Activated naive CD8-positive, alpha-beta T cell treated with anti-CD3 and anti-CD28 coated beads, Interleukin-2, amount 50 U/mL, for 24 hours (primary cell): ENCODE measurements around the gene ARNT2.
A peak's percentile ranks its signal among the peaks of the same experiment; 100 is the strongest.

Source experiments
- ATAC-seq: fragments of 150-1000 bp; cut with Tn5 transposase; one replicate; pipeline ENCODE4 v1.10.0; 2021
- DNase-seq: peaks from one replicate; pipeline ENCODE4 v3.0.0; 2021
- H3K27ac Mint-ChIP-seq: one replicate; pipeline ENCODE4 v1.8.0; 2021; ENCODE audit warnings: mild to moderate bottlenecking, mixed read lengths
- H3K27me3 Mint-ChIP-seq: one replicate; pipeline ENCODE4 v1.8.0; 2021; ENCODE audit warnings: mixed read lengths
- H3K36me3 Mint-ChIP-seq: one replicate; pipeline ENCODE4 v1.8.0; 2021; ENCODE audit warnings: low read depth, mixed read lengths
- H3K4me1 Mint-ChIP-seq: one replicate; pipeline ENCODE4 v1.8.0; 2021; ENCODE audit warnings: mixed read lengths
- H3K4me3 Mint-ChIP-seq: one replicate; pipeline ENCODE4 v1.8.0; 2021; ENCODE audit warnings: mild to moderate bottlenecking, moderate library complexity, mixed read lengths
- H3K9me3 Mint-ChIP-seq: one replicate; pipeline ENCODE4 v1.8.0; 2021; ENCODE audit warnings: mixed read lengths

The ARNT2 gene

GRCh38 chr15:80442728-80443403 lies 38.7 kb downstream of the ARNT2 start:
- Mint-ChIP-seq H3K4me1 (no peaks in the 10 kb centered on the region), H3K9me3 (no peaks in the 10 kb centered on the region)
- no peak for ATAC-seq

GRCh38 chr15:80444680-80445251 lies 40.6 kb downstream of the ARNT2 start:
- no peak for ATAC-seq
- Mint-ChIP-seq H3K4me3 (no peak overlapping the region), H3K9me3 (no peaks in the 10 kb centered on the region)

More at GRCh38 chr15:80442728-80443403, 38.7 kb downstream of the ARNT2 start:
- Mint-ChIP-seq H3K27ac (no peak overlapping the region), H3K27me3 (peaks cover 8% of the 10 kb centered on the region), H3K4me3 (no peak overlapping the region), H3K36me3 (no peaks in the 10 kb centered on the region)
- DNase-seq: no peak

GRCh38 chr15:80445300-80446041 lies 41.3 kb downstream of the ARNT2 start:
- H3K4me3 Mint-ChIP-seq: no peak overlapping the region
- no peaks in the 10 kb centered on the region for H3K36me3 Mint-ChIP-seq
- H3K27ac Mint-ChIP-seq: no peak overlapping the region
- peak; percentile 10 for ATAC-seq
- H3K9me3 Mint-ChIP-seq: no peaks in the 10 kb centered on the region
- no peak for DNase-seq
- H3K27me3 Mint-ChIP-seq: peaks cover 6% of the 10 kb centered on the region
- H3K4me1 Mint-ChIP-seq: no peaks in the 10 kb centered on the region

More at GRCh38 chr15:80444680-80445251, 40.6 kb downstream of the ARNT2 start:
- Mint-ChIP-seq H3K27ac (no peak overlapping the region), H3K27me3 (peaks cover 8% of the 10 kb centered on the region), H3K4me1 (no peaks in the 10 kb centered on the region), H3K36me3 (no peaks in the 10 kb centered on the region)
- no peak for DNase-seq

- no peak overlapping the region for H3K4me3 Mint-ChIP-seq
- ATAC-seq (no peak), DNase-seq (no peak)
- no peak overlapping the region for H3K27ac Mint-ChIP-seq
- no peaks in the 10 kb centered on the region for H3K27me3 Mint-ChIP-seq
- H3K4me1 Mint-ChIP-seq: no peaks in the 10 kb centered on the region
- no peaks in the 10 kb centered on the region for H3K36me3 Mint-ChIP-seq
- H3K9me3 Mint-ChIP-seq: no peaks in the 10 kb centered on the region
Measured at GRCh38 chr15:80447077-80447476, 42.9 kb downstream of the ARNT2 start.

- Mint-ChIP-seq H3K4me1 (no peaks in the 10 kb centered on the region), H3K27ac (no peak overlapping the region), H3K4me3 (no peak overlapping the region), H3K9me3 (no peaks in the 10 kb centered on the region), H3K36me3 (no peaks in the 10 kb centered on the region), H3K27me3 (peaks cover 3% of the 10 kb centered on the region)
- ATAC-seq (no peak), DNase-seq (no peak)
Measured at GRCh38 chr15:80449825-80450224, 45.6 kb downstream of the ARNT2 start.

- Mint-ChIP-seq H3K36me3 (no peaks in the 10 kb centered on the region), H3K4me1 (peaks cover 4% of the 10 kb centered on the region), H3K27ac (no peak overlapping the region), H3K27me3 (peaks cover 8% of the 10 kb centered on the region), H3K9me3 (no peaks in the 10 kb centered on the region), H3K4me3 (no peak overlapping the region)
- DNase-seq (no peak), ATAC-seq (no peak)
Measured at GRCh38 chr15:80450811-80451321, 46.7 kb downstream of the ARNT2 start.

- DNase-seq: no peak
- H3K4me1 Mint-ChIP-seq: peaks cover 8% of the 10 kb centered on the region
- H3K27ac Mint-ChIP-seq: no peak overlapping the region
Measured at GRCh38 chr15:80452166-80452565, 48.0 kb downstream of the ARNT2 start.

GRCh38 chr15:80455051-80455648 lies 51.0 kb downstream of the ARNT2 start:
- no peak overlapping the region for H3K4me3 Mint-ChIP-seq
- peaks cover 8% of the 10 kb centered on the region for H3K27me3 Mint-ChIP-seq
- no peak for DNase-seq
- peaks cover 8% of the 10 kb centered on the region for H3K4me1 Mint-ChIP-seq
- no peak for ATAC-seq
- no peak overlapping the region for H3K27ac Mint-ChIP-seq
- no peaks in the 10 kb centered on the region for H3K36me3 Mint-ChIP-seq
- H3K9me3 Mint-ChIP-seq: no peaks in the 10 kb centered on the region

More at GRCh38 chr15:80452166-80452565, 48.0 kb downstream of the ARNT2 start:
- Mint-ChIP-seq H3K27me3 (peaks cover 8% of the 10 kb centered on the region), H3K9me3 (no peaks in the 10 kb centered on the region), H3K4me3 (no peak overlapping the region), H3K36me3 (no peaks in the 10 kb centered on the region)
- ATAC-seq: no peak

- Mint-ChIP-seq H3K27ac (no peak overlapping the region), H3K4me3 (no peak overlapping the region), H3K27me3 (peaks cover 8% of the 10 kb centered on the region), H3K4me1 (peaks cover 8% of the 10 kb centered on the region), H3K9me3 (no peaks in the 10 kb centered on the region), H3K36me3 (no peaks in the 10 kb centered on the region)
- DNase-seq (peak; percentile 57), ATAC-seq (no peak)
Measured at GRCh38 chr15:80455668-80456442, 51.7 kb downstream of the ARNT2 start.

- Mint-ChIP-seq H3K36me3 (no peaks in the 10 kb centered on the region), H3K27me3 (peaks cover 8% of the 10 kb centered on the region), H3K4me3 (no peak overlapping the region), H3K9me3 (no peaks in the 10 kb centered on the region), H3K4me1 (peaks cover 8% of the 10 kb centered on the region), H3K27ac (no peak overlapping the region)
- ATAC-seq: no peak
- DNase-seq: no peak
Measured at GRCh38 chr15:80456517-80457492, 52.6 kb downstream of the ARNT2 start.

- H3K4me3 Mint-ChIP-seq: no peak overlapping the region
- no peak overlapping the region for H3K27ac Mint-ChIP-seq
- peaks cover 8% of the 10 kb centered on the region for H3K27me3 Mint-ChIP-seq
- peaks cover 8% of the 10 kb centered on the region for H3K4me1 Mint-ChIP-seq
- H3K36me3 Mint-ChIP-seq: no peaks in the 10 kb centered on the region
- no peak for DNase-seq
- no peak for ATAC-seq
- H3K9me3 Mint-ChIP-seq: no peaks in the 10 kb centered on the region
Measured at GRCh38 chr15:80457896-80458295, 53.7 kb downstream of the ARNT2 start.

GRCh38 chr15:80458580-80458979 lies 54.4 kb downstream of the ARNT2 start:
- no peak for DNase-seq
- H3K4me1 Mint-ChIP-seq: peaks cover 8% of the 10 kb centered on the region
- no peak for ATAC-seq
- H3K27ac Mint-ChIP-seq: no peak overlapping the region
- H3K4me3 Mint-ChIP-seq: no peak overlapping the region
- no peaks in the 10 kb centered on the region for H3K36me3 Mint-ChIP-seq
- H3K9me3 Mint-ChIP-seq: no peaks in the 10 kb centered on the region
- peaks cover 8% of the 10 kb centered on the region for H3K27me3 Mint-ChIP-seq

- no peak overlapping the region for H3K4me3 Mint-ChIP-seq
Measured at GRCh38 chr15:80459380-80459779, 55.2 kb downstream of the ARNT2 start.

More at GRCh38 chr15:80459380-80459779, 55.2 kb downstream of the ARNT2 start:
- ATAC-seq: no peak
- peaks cover 5% of the 10 kb centered on the region for H3K27me3 Mint-ChIP-seq
- H3K36me3 Mint-ChIP-seq: no peaks in the 10 kb centered on the region
- no peaks in the 10 kb centered on the region for H3K9me3 Mint-ChIP-seq
- no peak overlapping the region for H3K27ac Mint-ChIP-seq
- peaks cover 8% of the 10 kb centered on the region for H3K4me1 Mint-ChIP-seq
- no peak for DNase-seq
